GM18517 (cell line): ENCODE results near the gene VPS72.
A peak's percentile ranks its signal among the peaks of the same experiment; 100 is the strongest.
"Not testable (repeated sequence)": the region's sequence is repeated elsewhere in the genome, so short reads cannot be mapped to it uniquely, and the experiment has no call there.

ENCODE experiments used
- ATAC-seq: cut with Tn5 transposase; IDR thresholded peaks from one replicate; pipeline ENCODE4 v1.9.1; 2021; ENCODE audit warnings: mild to moderate bottlenecking, moderate library complexity; ENCODE audit not compliant: unreplicated experiment

The VPS72 gene

GRCh38 chr1:151188667-151189066, 1.3 kb downstream of the VPS72 start:
- not testable (repeated sequence) for ATAC-seq

- no peak for ATAC-seq
Measured at GRCh38 chr1:151187205-151187604, 2.8 kb downstream of the VPS72 start.

- no peak for ATAC-seq
Measured at GRCh38 chr1:151184211-151184610, 5.8 kb downstream of the VPS72 start.

- ATAC-seq, result no peak
Measured at GRCh38 chr1:151176514-151177045, 13.4 kb downstream of the VPS72 start.

- ATAC-seq, result no peak
Measured at GRCh38 chr1:151175863-151176262, 14.1 kb downstream of the VPS72 start, which contains the start of gene TMOD4. TSS of gene TMOD4 (minus strand) at chr1:151175981. CDS start at chr1:151174875, 1,106 bp downstream.

- ATAC-seq, result no peak
Measured at GRCh38 chr1:151175041-151175741, 14.8 kb downstream of the VPS72 start.

- ATAC-seq, result no peak
Measured at GRCh38 chr1:151171190-151171589, 18.8 kb downstream of the VPS72 start.

- no peak for ATAC-seq
Measured at GRCh38 chr1:151167116-151167515, 22.9 kb downstream of the VPS72 start.

GRCh38 chr1:151166505-151166956, 23.5 kb downstream of the VPS72 start:
- ATAC-seq, result no peak

- peak; percentile 72 for ATAC-seq
Measured at GRCh38 chr1:151165738-151166504, 24.1 kb downstream of the VPS72 start, which contains the start of the genes LYSMD1 and SCNM1. TSS of gene LYSMD1 (minus strand) at chr1:151165902. CDS start at chr1:151165258, 644 bp downstream. TSS of gene SCNM1 (plus strand) at chr1:151166144. CDS start at chr1:151166153, 9 bp downstream.

- ATAC-seq, result no peak
Measured at GRCh38 chr1:151165281-151165737, 24.7 kb downstream of the VPS72 start.

- no peak for ATAC-seq
Measured at GRCh38 chr1:151164732-151165280, 25.2 kb downstream of the VPS72 start.

GRCh38 chr1:151159373-151159772, 30.6 kb downstream of the VPS72 start:
- ATAC-seq, result no peak

- ATAC-seq, result no peak
Measured at GRCh38 chr1:151158751-151159251, 31.2 kb downstream of the VPS72 start.

- ATAC-seq, result no peak
Measured at GRCh38 chr1:151158326-151158725, 31.7 kb downstream of the VPS72 start.

GRCh38 chr1:151157067-151157531, 32.9 kb downstream of the VPS72 start:
- no peak for ATAC-seq

GRCh38 chr1:151156515-151156819, 33.5 kb downstream of the VPS72 start, which contains the start of gene TNFAIP8L2:
TSS of gene TNFAIP8L2 (plus strand) at chr1:151156649. CDS start at chr1:151158698, 2,049 bp downstream.
- no peak for ATAC-seq

GRCh38 chr1:151147665-151148064, 42.3 kb downstream of the VPS72 start:
- no peak for ATAC-seq

- ATAC-seq, result no peak
Measured at GRCh38 chr1:151147132-151147503, 42.9 kb downstream of the VPS72 start.

- peak; percentile 97 for ATAC-seq
Measured at GRCh38 chr1:151146412-151147131, 43.4 kb downstream of the VPS72 start, which contains the start of gene SEMA6C. TSS of gene SEMA6C (minus strand) at chr1:151146631. CDS start at chr1:151142621, 4,010 bp downstream.
